SK-N-SH (cell line): ENCODE results near the gene ALOXE3. TPM values are rescaled to one million over a fixed set of nuclear protein-coding genes. Genes with fewer than 3 reads are reported as not detected.

Experiments used
- CTCF ChIA-PET: fragments of 300-600, 350-600 bp; formaldehyde crosslinking; extraction: SDS; loops from one replicate; lab custom pipeline; 2021; lab: Yijun Ruan, JAX
- POLR2A ChIA-PET: fragments of 350-600 bp; sonication (Branson Sonifier 250); formaldehyde crosslinking; extraction: SDS; loops from one replicate; lab custom pipeline; 2020; ENCODE audit warnings: antibody characterized with exemption, inconsistent platforms; lab: Yijun Ruan, JAX
- DNase-seq: peaks from one replicate; pipeline ENCODE4 v3.0.0; 2012
- H2AFZ ChIP-seq: fragments of 200-600 bp; sonication (generic); 2 replicates; pipeline ENCODE4 v1.8.1; 2016; ENCODE audit warnings: antibody characterized with exemption, mild to moderate bottlenecking, low read depth
- H3F3A ChIP-seq: fragments of 200-600 bp; sonication (generic); replicated peaks from 2 replicates; pipeline ENCODE3; 2016; ENCODE audit warnings: antibody characterized with exemption, mild to moderate bottlenecking; ENCODE audit not compliant: insufficient read depth
- H3K27ac ChIP-seq, 2 experiments: fragments of 200-500 bp in 1 of 2; fragments of 200-600 bp in 1 of 2; sonication (Bioruptor generic) in 1 of 2; sonication (generic), shearing (Covaris generic) in 1 of 2; 2 replicates each; pipeline versions ENCODE4 v1.5.1 to v1.6.1; 2014 to 2016; ENCODE audit warnings: low read depth in 2 of 2, inconsistent platforms in 1 of 2, low read length in 1 of 2, mild to moderate bottlenecking in 1 of 2, mixed read lengths in 1 of 2
- H3K27me3 ChIP-seq: fragments of 200-600 bp; sonication (generic), shearing (Covaris generic); 2 replicates; pipeline ENCODE4 v1.6.1; 2016; ENCODE audit warnings: mixed run types; ENCODE audit not compliant: insufficient read depth
- H3K36me3 ChIP-seq, 2 experiments: fragments of 200-500 bp in 1 of 2; fragments of 200-600 bp in 1 of 2; sonication (Bioruptor generic) in 1 of 2; sonication (generic) in 1 of 2; replicated peaks in 1 of 2; 2 replicates each; pipeline versions ENCODE3 to v1.5.1; 2014 to 2016; ENCODE audit warnings: low read length in 1 of 2, mild to moderate bottlenecking in 1 of 2; ENCODE audit not compliant: insufficient read depth in 2 of 2, control insufficient read depth in 1 of 2
- H3K4me1 ChIP-seq, 2 experiments: fragments of 200-500 bp in 1 of 2; fragments of 200-600 bp in 1 of 2; sonication (Bioruptor generic) in 1 of 2; sonication (generic), shearing (Covaris generic) in 1 of 2; 2 replicates each; pipeline versions ENCODE4 v1.5.1 to v1.6.1; 2014 to 2016; ENCODE audit warnings: low read depth in 1 of 2, low read length in 1 of 2, mixed run types in 1 of 2; ENCODE audit not compliant: insufficient read depth in 2 of 2, control insufficient read depth in 1 of 2
- H3K4me2 ChIP-seq: fragments of 200-600 bp; sonication (generic), shearing (Covaris generic); 2 replicates; pipeline ENCODE4 v1.6.1; 2017; ENCODE audit warnings: mixed run types
- H3K4me3 ChIP-seq, 2 experiments: fragments of 200-500 bp in 1 of 2; fragments of 200-600 bp in 1 of 2; sonication (Bioruptor generic) in 1 of 2; sonication (generic), shearing (Covaris generic) in 1 of 2; 2 replicates each; pipeline versions ENCODE4 v1.5.1 to v1.8.1; 2014 to 2016; ENCODE audit warnings: low read depth in 2 of 2, inconsistent platforms in 1 of 2, low read length in 1 of 2, mild to moderate bottlenecking in 1 of 2, mixed read lengths in 1 of 2, moderate library complexity in 1 of 2
- H3K79me2 ChIP-seq: fragments of 200-600 bp; sonication (generic); 2 replicates; pipeline ENCODE4 v1.8.1; 2017; ENCODE audit warnings: mild to moderate bottlenecking; ENCODE audit not compliant: insufficient read depth
- H3K9ac ChIP-seq: fragments of 200-600 bp; sonication (generic); 2 replicates; pipeline ENCODE4 v1.6.1; 2017; ENCODE audit warnings: mixed run types
- H3K9me2 ChIP-seq: fragments of 200-600 bp; sonication (generic); 2 replicates; pipeline ENCODE4 v1.6.1; 2017; ENCODE audit warnings: mixed run types
- H3K9me3 ChIP-seq: fragments of 200-600 bp; sonication (generic); 2 replicates; pipeline ENCODE4 v1.6.1; 2017; ENCODE audit warnings: mixed run types, mild to moderate bottlenecking, moderate library complexity
- H4K20me1 ChIP-seq: fragments of 200-600 bp; sonication (generic); 2 replicates; pipeline ENCODE4 v1.6.1; 2017; ENCODE audit warnings: mild to moderate bottlenecking, mixed run types; ENCODE audit not compliant: insufficient read depth
- CHD2 ChIP-seq: fragments of 150-350 bp; IDR thresholded peaks from 2 replicates; pipeline ENCODE4 v1.6.1; 2018; ENCODE audit warnings: low read length; ENCODE audit not compliant: partially characterized antibody
- CTCF ChIP-seq: fragments of 200-600 bp; sonication (generic); IDR thresholded peaks from 2 replicates; pipeline ENCODE4 v1.6.1; 2017; ENCODE audit warnings: antibody characterized with exemption, mild to moderate bottlenecking, moderate library complexity
- ELF1 ChIP-seq: IDR thresholded peaks from 2 replicates; pipeline ENCODE4 v1.4.0; 2012
- EP300 ChIP-seq, 2 experiments: IDR thresholded peaks; 2 replicates each; pipeline versions ENCODE4 v1.4.0 to v1.6.1; 2012; ENCODE audit warnings: borderline replicate concordance in 1 of 2, low read depth in 1 of 2, low read length in 1 of 2
- EZH2phosphoT487 ChIP-seq: fragments of 200-600 bp; sonication (generic); IDR thresholded peaks from 2 replicates; pipeline ENCODE4 v1.6.1; 2017; ENCODE audit warnings: low read depth, mixed run types, mild to moderate bottlenecking, antibody characterized with exemption, moderate library complexity, borderline replicate concordance
- FOSL2 ChIP-seq: IDR thresholded peaks from 2 replicates; pipeline ENCODE4 v1.4.0; 2012; ENCODE audit warnings: low read depth, mild to moderate bottlenecking, moderate library complexity, borderline replicate concordance
- GATA2 ChIP-seq: sonication (generic); formaldehyde crosslinking; IDR thresholded peaks from 2 replicates; pipeline ENCODE4 v1.5.0; 2020; ENCODE audit warnings: mild to moderate bottlenecking, missing genetic modification reagents
- JUND ChIP-seq: IDR thresholded peaks from 2 replicates; pipeline ENCODE4 v1.4.0; 2012
- MAX ChIP-seq: IDR thresholded peaks from 2 replicates; pipeline ENCODE4 v1.4.0; 2012; ENCODE audit warnings: low read depth
- MXI1 ChIP-seq: IDR thresholded peaks from 2 replicates; pipeline ENCODE4 v1.6.1; 2012; ENCODE audit warnings: mild to moderate bottlenecking, low read depth, low read length, improper control_type of control experiment
- NFIC ChIP-seq: IDR thresholded peaks from 2 replicates; pipeline ENCODE4 v1.4.0; 2012; ENCODE audit warnings: borderline replicate concordance
- PBX3 ChIP-seq: IDR thresholded peaks from 2 replicates; pipeline ENCODE4; 2012
- POLR2AphosphoS5 ChIP-seq: IDR thresholded peaks from 2 replicates; pipeline ENCODE4 v1.6.1; 2012; ENCODE audit warnings: low read depth, low read length
- RFX5 ChIP-seq: IDR thresholded peaks from 2 replicates; pipeline ENCODE4 v1.6.1; 2012; ENCODE audit warnings: mild to moderate bottlenecking, improper control_type of control experiment, low read length
- RXRA ChIP-seq: IDR thresholded peaks from 2 replicates; pipeline ENCODE4 v1.4.0; 2012; ENCODE audit warnings: low read depth, mild to moderate bottlenecking, borderline replicate concordance
- SMC3 ChIP-seq: IDR thresholded peaks from 2 replicates; pipeline ENCODE4 v1.6.1; 2012; ENCODE audit warnings: low read depth, low read length, improper control_type of control experiment
- TCF12 ChIP-seq: IDR thresholded peaks from 2 replicates; pipeline ENCODE4 v1.4.0; 2012
- YY1 ChIP-seq: IDR thresholded peaks from 2 replicates; pipeline ENCODE4 v1.4.0; 2012; ENCODE audit warnings: low read depth, mild to moderate bottlenecking
- WGBS: methylation state at CpG from one replicate; pipeline ENCODE4 v1.1.6; 2017; ENCODE audit warnings: low lambda C conversion rate; 5-methylcytosine and 5-hydroxymethylcytosine counted together
- polyA plus RNA-seq, 3 experiments: library from polyadenylated mRNA; depleted of rRNA; stranded (reverse); fragments of >200 nt; gene quantifications; 2 replicates each; pipeline ENCODE4 v1.2.3, GENCODE V29; 2012
- TF ChIP-seq, protein P1 (sequence below): fragments of 150-350 bp; IDR thresholded peaks from 2 replicates; pipeline ENCODE4 v1.6.1; 2016; ENCODE audit warnings: mild to moderate bottlenecking, low read depth, low read length

ALOXE3 gene
- polyA plus RNA-seq, 1 of the 3 experiments (the other 2 are of a cell fraction), result 0.46 TPM

GRCh38 chr17:8047769-8048110, 70.6 kb downstream of the ALOXE3 start:
- Histone ChIP-seq H3K36me3 (no peaks in the 10 kb centered on the region), H3F3A (no peaks in the 10 kb centered on the region), H3K4me3 (no peak overlapping the region), H3K9me3 (no peaks in the 10 kb centered on the region), H3K4me1 (no peaks in the 10 kb centered on the region), H2AFZ (no peak overlapping the region), H3K9ac (no peak overlapping the region), H3K79me2 (no peaks in the 10 kb centered on the region), H3K27ac (no peak overlapping the region), H3K9me2 (no peaks in the 10 kb centered on the region), H3K4me2 (no peak overlapping the region)
- POLR2A ChIA-PET, result no interaction called here
- TF ChIP-seq SMC3, result no peak
- TF ChIP-seq ELF1, result no peak
- no peak for TF ChIP-seq RXRA
- TF ChIP-seq NFIC, result no peak
- no peak for TF ChIP-seq YY1
- TF ChIP-seq GATA2 (CRISPR knock-in tag), result no peak
- TF ChIP-seq EZH2phosphoT487, result no peak
- no peak for TF ChIP-seq TCF12
- no peak for TF ChIP-seq POLR2AphosphoS5
- no peak for TF ChIP-seq MXI1
- TF ChIP-seq CHD2, result no peak
- no peak for TF ChIP-seq MAX
- no peak for TF ChIP-seq CTCF
- TF ChIP-seq EP300 (IDR thresholded peaks at IDR 0.05; ENCODE audit: borderline replicate concordance in 1 of 2, low read depth in 1 of 2, low read length in 1 of 2), result no peak
- TF ChIP-seq RFX5, result no peak
- TF ChIP-seq, all 33 proteins: peak for 0
- DNase-seq, result no peak
- WGBS, result 83% methylated on average over 3 of the region's 4 CpGs
- CTCF ChIA-PET, result interaction anchor here (1.0 to 9.7 kb wide), 3 partner anchors 10 to 31 kb away, joined by 6 to 143 read pairs (median 26); no protein-coding TSS in a partner anchor
- Histone ChIP-seq H3K27me3 (peaks cover 10% of the 10 kb centered on the region), H4K20me1 (no peaks in the 10 kb centered on the region)

DNA sequence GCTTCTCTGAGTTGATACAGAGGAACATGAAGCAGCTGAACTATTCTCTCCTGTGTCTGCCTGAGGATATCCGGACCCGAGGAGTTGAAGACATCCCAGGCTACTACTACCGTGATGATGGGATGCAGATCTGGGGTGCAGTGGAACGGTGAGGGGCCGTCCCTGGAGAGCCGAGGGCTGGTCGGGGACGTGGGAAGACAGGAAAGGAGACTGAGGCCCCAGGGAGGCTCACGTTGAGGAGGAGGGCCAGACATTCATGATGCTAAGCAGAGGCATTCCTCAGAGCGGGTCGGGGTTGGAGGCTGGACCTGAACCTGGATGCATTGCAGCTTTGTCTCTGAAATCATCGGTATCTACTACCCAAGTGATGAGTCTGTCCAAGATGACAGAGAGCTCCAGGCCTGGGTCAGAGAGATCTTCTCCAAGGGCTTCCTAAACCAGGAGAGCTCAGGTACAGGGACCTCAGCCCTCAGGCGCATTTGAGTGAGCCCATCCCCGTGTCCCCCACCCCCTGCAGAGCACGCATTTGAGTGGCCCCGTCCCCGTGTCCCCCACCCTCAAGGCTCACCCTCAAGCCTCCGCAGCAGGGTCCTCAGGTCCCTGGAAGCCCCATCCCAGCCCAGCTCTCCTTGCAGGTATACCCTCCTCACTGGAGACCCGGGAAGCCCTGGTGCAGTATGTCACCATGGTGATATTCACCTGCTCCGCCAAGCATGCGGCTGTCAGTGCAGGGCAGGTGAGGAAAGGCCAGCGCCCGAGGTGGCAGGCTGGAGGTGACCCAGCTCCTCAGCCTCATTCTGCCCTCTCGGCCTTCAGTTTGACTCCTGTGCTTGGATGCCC, 71.2 kb downstream of the ALOXE3 start:
- H3K4me3 ChIP-seq, result no peak overlapping the region
- H3K9me3 ChIP-seq, result no peaks in the 10 kb centered on the region
- H3K9me2 ChIP-seq, result no peaks in the 10 kb centered on the region
- H4K20me1 ChIP-seq, result no peaks in the 10 kb centered on the region
- H3K27ac ChIP-seq, result no peak overlapping the region
- no peak overlapping the region for H3K4me2 ChIP-seq
- no peaks in the 10 kb centered on the region for H3K4me1 ChIP-seq
- no peaks in the 10 kb centered on the region for H3K79me2 ChIP-seq
- H2AFZ ChIP-seq, result no peak overlapping the region
- DNase-seq, result no peak
- 57% methylated on average over 18 of the region's 24 CpGs for whole genome bisulfite sequencing
- no peaks in the 10 kb centered on the region for H3K36me3 ChIP-seq
- peaks cover 10% of the 10 kb centered on the region for H3K27me3 ChIP-seq
- H3F3A ChIP-seq, result no peaks in the 10 kb centered on the region
- no peak overlapping the region for H3K9ac ChIP-seq
- ChIA-PET POLR2A (no interaction called here), CTCF (interaction anchor here (0.9 to 9.7 kb wide), 6 partner anchors 10 to 149 kb away, joined by 3 to 143 read pairs (median 6); no protein-coding TSS in a partner anchor)
- TF ChIP-seq JUND (no peak), FOSL2 (no peak), GATA2 (CRISPR knock-in tag) (no peak), CTCF (no peak), PBX3 (no peak)
- TF ChIP-seq, protein P1, sequence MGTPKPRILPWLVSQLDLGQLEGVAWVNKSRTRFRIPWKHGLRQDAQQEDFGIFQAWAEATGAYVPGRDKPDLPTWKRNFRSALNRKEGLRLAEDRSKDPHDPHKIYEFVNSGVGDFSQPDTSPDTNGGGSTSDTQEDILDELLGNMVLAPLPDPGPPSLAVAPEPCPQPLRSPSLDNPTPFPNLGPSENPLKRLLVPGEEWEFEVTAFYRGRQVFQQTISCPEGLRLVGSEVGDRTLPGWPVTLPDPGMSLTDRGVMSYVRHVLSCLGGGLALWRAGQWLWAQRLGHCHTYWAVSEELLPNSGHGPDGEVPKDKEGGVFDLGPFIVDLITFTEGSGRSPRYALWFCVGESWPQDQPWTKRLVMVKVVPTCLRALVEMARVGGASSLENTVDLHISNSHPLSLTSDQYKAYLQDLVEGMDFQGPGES, result no peak
